Measurements from ENCODE around the gene RNF26.

GRCh38 chr11:119297938-119298337 lies 36.4 kb upstream of the RNF26 start:
- TF ChIP-seq CTCF (IDR thresholded peaks at IDR 0.05; ENCODE audit: insufficient read depth, low read length, poor library complexity, severe bottlenecking) (no peak), EZH2phosphoT487 (conservative IDR thresholded peaks at IDR 0.05; ENCODE audit: low read length) (no peak)
